ENCODE measurements around the gene NOP56. TPM values are rescaled to one million over a fixed set of nuclear protein-coding genes. Genes with fewer than 3 reads are reported as not detected.
"Not testable (repeated sequence)": the region's sequence is repeated elsewhere in the genome, so short reads cannot be mapped to it uniquely, and the experiment has no call there.

Gene NOP56
- total RNA-seq, 4 donors from 2014 or later = 80.0 to 141 (median 87.6) TPM

DNA sequence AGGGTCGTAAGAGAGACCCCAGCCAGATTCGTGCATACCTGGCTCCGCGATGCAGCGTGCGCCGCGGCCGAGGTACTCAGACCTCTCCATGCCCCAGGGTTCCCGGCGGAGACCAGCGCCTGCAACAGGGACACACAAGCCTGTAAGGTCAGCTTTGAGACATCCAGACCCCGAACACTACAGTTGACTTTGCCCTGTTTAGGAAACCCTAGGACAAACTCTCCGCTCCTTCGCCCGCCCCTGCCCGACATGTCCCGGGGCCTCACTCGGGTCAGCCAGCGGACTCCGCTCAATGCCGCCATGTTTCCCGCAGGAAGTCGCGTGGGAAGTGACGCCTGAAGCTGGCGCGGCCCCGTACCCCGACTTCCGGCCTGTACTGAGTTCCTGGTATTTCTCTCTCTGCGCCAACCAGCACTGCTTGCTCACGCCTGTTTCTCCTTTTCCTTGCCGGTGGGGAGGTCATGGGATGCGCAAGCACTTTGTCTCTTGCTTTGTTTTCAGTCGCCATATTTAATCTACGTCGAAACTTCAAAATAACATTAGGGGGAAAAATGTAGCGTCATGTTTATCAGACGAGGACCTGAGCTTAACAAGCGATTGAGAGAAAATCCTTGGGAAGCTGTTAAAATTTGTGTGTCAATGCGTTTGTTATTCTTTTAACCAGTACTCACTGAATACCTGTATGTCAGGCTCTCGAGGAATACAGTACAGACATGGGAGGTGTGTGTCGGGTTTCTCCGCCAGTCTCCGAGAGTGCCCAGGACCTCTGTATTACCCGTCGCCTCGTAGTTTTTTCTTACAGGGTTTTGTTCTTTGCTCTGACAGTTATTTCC is 11.7 kb downstream of the NOP56 start, which contains the start of gene IDH3B:
IDH3B (minus strand) TSS at position 330 of the 833 bp plus-strand sequence; CDS start at position 302, 28 bp downstream.
- 9% methylated on average over 48 to 49 of the region's 49 CpGs for WGBS, 2 donors
- peak within 1 kb of the TSS; percentile 51 to 96 (median 88) for H3K27ac ChIP-seq
- H3K4me1 ChIP-seq = peaks cover 0 to 23% (median 12%) of the 10 kb centered on the region in 4 donors
- peak within 1 kb of the TSS; percentile 70 to 80 (median 76) for H3K4me3 ChIP-seq
- DNase-seq (ENCODE audit: low spot score in 2 of 2) = peak; percentile 83 to 93
- peaks cover 0 to 42% (median 18%) of the 10 kb centered on the region in 3 donors for H3K36me3 ChIP-seq
- no peaks in the 10 kb centered on the region for H3K9me3 ChIP-seq
- TF ChIP-seq, protein P1, sequence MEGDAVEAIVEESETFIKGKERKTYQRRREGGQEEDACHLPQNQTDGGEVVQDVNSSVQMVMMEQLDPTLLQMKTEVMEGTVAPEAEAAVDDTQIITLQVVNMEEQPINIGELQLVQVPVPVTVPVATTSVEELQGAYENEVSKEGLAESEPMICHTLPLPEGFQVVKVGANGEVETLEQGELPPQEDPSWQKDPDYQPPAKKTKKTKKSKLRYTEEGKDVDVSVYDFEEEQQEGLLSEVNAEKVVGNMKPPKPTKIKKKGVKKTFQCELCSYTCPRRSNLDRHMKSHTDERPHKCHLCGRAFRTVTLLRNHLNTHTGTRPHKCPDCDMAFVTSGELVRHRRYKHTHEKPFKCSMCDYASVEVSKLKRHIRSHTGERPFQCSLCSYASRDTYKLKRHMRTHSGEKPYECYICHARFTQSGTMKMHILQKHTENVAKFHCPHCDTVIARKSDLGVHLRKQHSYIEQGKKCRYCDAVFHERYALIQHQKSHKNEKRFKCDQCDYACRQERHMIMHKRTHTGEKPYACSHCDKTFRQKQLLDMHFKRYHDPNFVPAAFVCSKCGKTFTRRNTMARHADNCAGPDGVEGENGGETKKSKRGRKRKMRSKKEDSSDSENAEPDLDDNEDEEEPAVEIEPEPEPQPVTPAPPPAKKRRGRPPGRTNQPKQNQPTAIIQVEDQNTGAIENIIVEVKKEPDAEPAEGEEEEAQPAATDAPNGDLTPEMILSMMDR (IDR thresholded peaks at IDR 0.05) = peak in 1 of 5 experiments; percentile 26
- TF ChIP-seq POLR2A (IDR thresholded peaks at IDR 0.05) (peak; percentile 64 to 79), EP300 (IDR thresholded peaks at IDR 0.05) (peak; percentile 70 to 99)
- H3K27me3 ChIP-seq = no peaks in the 10 kb centered on the region

GRCh38 chr20:2671977-2672376 is 19.5 kb downstream of the NOP56 start:
- Histone ChIP-seq H3K36me3 (no peaks in the 10 kb centered on the region), H3K27me3 (no peaks in the 10 kb centered on the region), H3K9me3 (no peaks in the 10 kb centered on the region), H3K27ac (no peak overlapping the region), H3K4me3 (no peak overlapping the region), H3K4me1 (no peaks in the 10 kb centered on the region)
- WGBS, 2 donors = 19 to 22% methylated on average over 4 of the region's 4 CpGs
- DNase-seq (ENCODE audit: low spot score in 2 of 2) = no peak
- TF ChIP-seq POLR2A (IDR thresholded peaks at IDR 0.05) = no peak
- TF ChIP-seq EP300 (IDR thresholded peaks at IDR 0.05) = no peak
- TF ChIP-seq, protein P1 (IDR thresholded peaks at IDR 0.05) = no peak

GRCh38 chr20:2672446-2672845 is 20.0 kb downstream of the NOP56 start:
- WGBS, 2 donors = 65 to 72% methylated on average over 3 of the region's 3 CpGs
- no peak for DNase-seq (ENCODE audit: low spot score in 2 of 2)
- Histone ChIP-seq H3K36me3 (no peaks in the 10 kb centered on the region), H3K4me1 (no peaks in the 10 kb centered on the region), H3K9me3 (no peaks in the 10 kb centered on the region), H3K27me3 (no peaks in the 10 kb centered on the region), H3K27ac (no peak overlapping the region), H3K4me3 (no peak overlapping the region)
- TF ChIP-seq, protein P1 (IDR thresholded peaks at IDR 0.05) = no peak
- no peak for TF ChIP-seq POLR2A (IDR thresholded peaks at IDR 0.05)
- no peak for TF ChIP-seq EP300 (IDR thresholded peaks at IDR 0.05)

GRCh38 chr20:2673453-2673852 is 21.0 kb downstream of the NOP56 start:
- H3K4me1 ChIP-seq = no peaks in the 10 kb centered on the region
- no peaks in the 10 kb centered on the region for H3K9me3 ChIP-seq
- TF ChIP-seq POLR2A (IDR thresholded peaks at IDR 0.05) (no peak), EP300 (IDR thresholded peaks at IDR 0.05) (no peak)
- H3K4me3 ChIP-seq = no peak overlapping the region
- no peaks in the 10 kb centered on the region for H3K27me3 ChIP-seq
- no peak overlapping the region for H3K27ac ChIP-seq
- no peak for DNase-seq (ENCODE audit: low spot score in 2 of 2)
- WGBS, 2 donors = 82 to 83% methylated on average over 4 of the region's 4 CpGs
- H3K36me3 ChIP-seq = no peaks in the 10 kb centered on the region

GRCh38 chr20:2680046-2680445 is 27.6 kb downstream of the NOP56 start:
- Histone ChIP-seq H3K36me3 (no peaks in the 10 kb centered on the region), H3K27ac (no peak overlapping the region), H3K27me3 (peaks cover 0 to 2% of the 10 kb centered on the region in 2 donors), H3K4me3 (no peak overlapping the region), H3K9me3 (no peaks in the 10 kb centered on the region), H3K4me1 (no peaks in the 10 kb centered on the region)
- no peak for DNase-seq (ENCODE audit: low spot score in 2 of 2)
- TF ChIP-seq EP300 (IDR thresholded peaks at IDR 0.05) (no peak), POLR2A (IDR thresholded peaks at IDR 0.05) (no peak)
- TF ChIP-seq, protein P1 (IDR thresholded peaks at IDR 0.05) = no peak
- WGBS, 2 donors = 79 to 81% methylated on average over 4 of the region's 4 CpGs

- DNase-seq (ENCODE audit: low spot score in 2 of 2); H3K4me1 ChIP-seq; H3K36me3 ChIP-seq; H3K4me3 ChIP-seq; H3K9me3 ChIP-seq; H3K27ac ChIP-seq: not testable (repeated sequence)
- peaks cover 0 to 17% of the 10 kb centered on the region in 2 donors for H3K27me3 ChIP-seq
- WGBS, 2 donors = 88 to 94% methylated on average over 3 of the region's 3 CpGs
Observed at GRCh38 chr20:2682040-2682439, 29.6 kb downstream of the NOP56 start.

DNA sequence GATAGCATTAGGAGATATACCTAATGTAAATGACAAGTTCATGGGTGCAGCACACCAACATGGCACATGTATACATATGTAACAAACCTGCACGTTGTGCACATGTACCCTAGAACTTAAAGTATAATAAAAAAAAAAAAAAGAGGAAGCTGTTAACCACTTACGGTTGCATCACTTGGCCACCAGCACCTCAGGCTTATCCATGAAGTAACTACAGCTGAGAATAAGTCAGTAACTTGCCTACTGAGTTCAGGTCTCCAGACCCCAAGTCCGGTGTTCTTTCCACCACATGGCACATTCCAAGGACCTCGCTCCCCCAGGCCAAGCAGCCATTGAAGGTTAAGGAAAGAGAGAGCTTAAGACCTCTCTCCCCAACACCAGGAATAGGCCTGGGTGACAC is 32.4 kb downstream of the NOP56 start:
- not testable (repeated sequence) for H3K36me3 ChIP-seq; H3K4me3 ChIP-seq; H3K4me1 ChIP-seq; H3K27ac ChIP-seq; DNase-seq (ENCODE audit: low spot score in 2 of 2); H3K9me3 ChIP-seq
- 67 to 74% methylated on average over 4 of the region's 4 CpGs for WGBS, 2 donors
- peaks cover 0 to 22% of the 10 kb centered on the region in 2 donors for H3K27me3 ChIP-seq
